SU-DHL-6 (cell line): ENCODE results near the gene JAK1.

Experiments
- H2AFZ ChIP-seq: fragments of 200-600 bp; sonication (generic); 2 replicates; pipeline ENCODE4 v1.6.1; 2014; ENCODE audit warnings: low read depth, mild to moderate bottlenecking, moderate library complexity, mixed read lengths, antibody characterized with exemption, low read length; ENCODE audit not compliant: severe bottlenecking
- H3F3A ChIP-seq: fragments of 200-600 bp; shearing (Covaris generic); 2 replicates; pipeline ENCODE4 v1.6.0; 2016; ENCODE audit warnings: antibody characterized with exemption, mild to moderate bottlenecking; ENCODE audit not compliant: insufficient read depth
- H3K27ac ChIP-seq: fragments of 200-600 bp; sonication (generic); 2 replicates; pipeline ENCODE4 v1.5.1; 2016; ENCODE audit warnings: low read depth, mild to moderate bottlenecking, low read length, moderate library complexity, mixed read lengths
- H3K27me3 ChIP-seq: fragments of 200-600 bp; sonication (generic), shearing (Covaris generic); 2 replicates; pipeline ENCODE4 v1.6.0; 2014; ENCODE audit warnings: mild to moderate bottlenecking, low read length
- H3K36me3 ChIP-seq: fragments of 200-600 bp; sonication (generic); 2 replicates; pipeline ENCODE4 v1.6.1; 2014; ENCODE audit warnings: mild to moderate bottlenecking, low read length, mixed read lengths
- H3K4me2 ChIP-seq: fragments of 300-600, 200-600 bp; shearing (Covaris generic), sonication (generic); 2 replicates; pipeline ENCODE4 v1.6.0; 2014; ENCODE audit warnings: low read length, low read depth, mild to moderate bottlenecking; ENCODE audit not compliant: poor library complexity, severe bottlenecking
- H3K4me3 ChIP-seq: fragments of 200-600 bp; sonication (generic); 2 replicates; pipeline ENCODE4 v1.5.1; 2014; ENCODE audit warnings: antibody characterized with exemption, low read length, mild to moderate bottlenecking, mixed read lengths; ENCODE audit not compliant: insufficient read depth, poor library complexity, severe bottlenecking
- H3K79me2 ChIP-seq: fragments of 200-600 bp; sonication (generic); 2 replicates; pipeline ENCODE4 v1.6.1; 2014; ENCODE audit warnings: mild to moderate bottlenecking, low read length, moderate library complexity; ENCODE audit not compliant: insufficient read depth
- H3K9ac ChIP-seq: fragments of 200-600 bp; sonication (generic); 2 replicates; pipeline ENCODE4 v1.7.0; 2014; ENCODE audit warnings: mild to moderate bottlenecking, low read length
- H3K9me2 ChIP-seq: fragments of 200-600 bp; sonication (generic); replicated peaks from 2 replicates; pipeline ENCODE4 v1.6.1; 2014; ENCODE audit warnings: low read length; ENCODE audit not compliant: insufficient read depth
- H3K9me3 ChIP-seq: fragments of 200-600 bp; sonication (generic); 2 replicates; pipeline ENCODE4 v1.6.1; 2014; ENCODE audit warnings: low read length, mixed read lengths; ENCODE audit not compliant: insufficient read depth
- H4K20me1 ChIP-seq: fragments of 200-600 bp; sonication (generic); 2 replicates; pipeline ENCODE4 v1.6.1; 2014; ENCODE audit warnings: low read depth, mild to moderate bottlenecking, antibody characterized with exemption, low read length, moderate library complexity, mixed read lengths
- CTCF ChIP-seq: fragments of 200-600 bp; sonication (generic); IDR thresholded peaks from one replicate; pipeline ENCODE4 v1.5.1; 2017; ENCODE audit warnings: antibody characterized with exemption, mild to moderate bottlenecking, low read length, moderate library complexity; ENCODE audit not compliant: insufficient read depth, poor library complexity, severe bottlenecking
- EZH2phosphoT487 ChIP-seq: fragments of 200-600 bp; sonication (generic), shearing (Covaris generic); conservative IDR thresholded peaks from 2 replicates; pipeline ENCODE4 v1.6.1; 2018; ENCODE audit warnings: mild to moderate bottlenecking, antibody characterized with exemption, low read length, moderate library complexity, mixed read lengths

JAK1 gene

GRCh38 chr1:64900916-64901315 lies 65.4 kb downstream of the JAK1 start:
- H3F3A ChIP-seq: no peaks in the 10 kb centered on the region
- no peak overlapping the region for H3K4me3 ChIP-seq
- H3K9ac ChIP-seq: no peak overlapping the region
- no peak overlapping the region for H2AFZ ChIP-seq
- H4K20me1 ChIP-seq: peaks cover 46% of the 10 kb centered on the region
- TF ChIP-seq EZH2phosphoT487: no peak
- no peak for TF ChIP-seq CTCF
- no peaks in the 10 kb centered on the region for H3K9me3 ChIP-seq
- no peak overlapping the region for H3K4me2 ChIP-seq
- H3K27me3 ChIP-seq: no peaks in the 10 kb centered on the region
- no peaks in the 10 kb centered on the region for H3K36me3 ChIP-seq
- no peaks in the 10 kb centered on the region for H3K79me2 ChIP-seq
- no peak overlapping the region for H3K27ac ChIP-seq
- no peaks in the 10 kb centered on the region for H3K9me2 ChIP-seq

GRCh38 chr1:64898107-64898861 lies 68.1 kb downstream of the JAK1 start:
- H3F3A ChIP-seq: no peaks in the 10 kb centered on the region
- TF ChIP-seq CTCF: no peak
- TF ChIP-seq EZH2phosphoT487: no peak
- no peak overlapping the region for H3K27ac ChIP-seq
- H3K9ac ChIP-seq: no peak overlapping the region
- no peaks in the 10 kb centered on the region for H3K27me3 ChIP-seq
- no peaks in the 10 kb centered on the region for H3K36me3 ChIP-seq
- no peaks in the 10 kb centered on the region for H3K9me2 ChIP-seq
- H3K4me3 ChIP-seq: no peak overlapping the region
- no peaks in the 10 kb centered on the region for H3K9me3 ChIP-seq
- no peaks in the 10 kb centered on the region for H3K79me2 ChIP-seq
- H2AFZ ChIP-seq: no peak overlapping the region
- no peak overlapping the region for H3K4me2 ChIP-seq
- H4K20me1 ChIP-seq: peaks cover 51% of the 10 kb centered on the region

- H3K36me3 ChIP-seq: no peaks in the 10 kb centered on the region
- 0 out of 2 replicates have a peak, but pooled peaks cover 3% of the 10 kb centered on the region for H3K79me2 ChIP-seq
- no peak overlapping the region for H3K4me3 ChIP-seq
- no peaks in the 10 kb centered on the region for H3K27me3 ChIP-seq
- H4K20me1 ChIP-seq: peaks cover 58% of the 10 kb centered on the region
- no peak overlapping the region for H2AFZ ChIP-seq
- H3K9me3 ChIP-seq: no peaks in the 10 kb centered on the region
- no peak for TF ChIP-seq EZH2phosphoT487
- no peak for TF ChIP-seq CTCF
- no peak overlapping the region for H3K4me2 ChIP-seq
- H3K27ac ChIP-seq: no peak overlapping the region
- H3K9me2 ChIP-seq: no peaks in the 10 kb centered on the region
- no peaks in the 10 kb centered on the region for H3F3A ChIP-seq
- H3K9ac ChIP-seq: no peak overlapping the region
Measured at GRCh38 chr1:64896551-64896950, 69.8 kb downstream of the JAK1 start.
